Tibial artery (tissue), 4 donors: Measurements from ENCODE around the gene CDCA4.
A peak's percentile ranks its signal among the peaks of the same experiment; 100 is the strongest.

ENCODE experiments used
- DNase-seq, 2 donors: peaks; one replicate each; pipeline ENCODE4 v3.0.0-alpha.2; 2019
- H3K27ac ChIP-seq, 2 donors: fragments of 200-600 bp; sonication (generic) in 1 of 2; 1 replicate in 1 of 2; 2 replicates in 1 of 2; pipeline ENCODE4 v1.5.1; 2018 to 2019; ENCODE audit warnings: mild to moderate bottlenecking in 1 of 2
- H3K27me3 ChIP-seq, 2 donors: fragments of 200-600 bp; sonication (generic) in 1 of 2; one replicate each; pipeline versions ENCODE4 v1.5.1 to v1.6.0; 2016 to 2019
- H3K36me3 ChIP-seq, 3 donors: fragments of 200-600 bp; sonication (generic) in 2 of 3; one replicate each; pipeline ENCODE4 v1.5.1; 2016 to 2019; ENCODE audit warnings: mild to moderate bottlenecking in 2 of 3
- H3K4me1 ChIP-seq, 4 donors: fragments of 200-600 bp; sonication (generic) in 2 of 4; 1 replicate in 3 of 4; 2 replicates in 1 of 4; pipeline ENCODE4 v1.5.1; 2016 to 2019
- H3K4me3 ChIP-seq, 2 donors: fragments of 200-600 bp; sonication (generic) in 1 of 2; 1 replicate in 1 of 2; 2 replicates in 1 of 2; pipeline ENCODE4 v1.5.1; 2018 to 2019; ENCODE audit warnings: mild to moderate bottlenecking in 2 of 2
- H3K9me3 ChIP-seq, 3 donors: fragments of 200-600 bp; sonication (generic) in 1 of 3; one replicate each; pipeline ENCODE4 v1.5.1; 2016 to 2019
- CTCF ChIP-seq, 2 experiments: fragments of 200-600 bp in 1 of 2; fragments of 450-650 bp in 1 of 2; IDR thresholded peaks; one replicate each; pipeline ENCODE4 v1.5.1; 2017 to 2019; ENCODE audit warnings: antibody characterized with exemption in 2 of 2, mild to moderate bottlenecking in 1 of 2, moderate library complexity in 1 of 2
- intact Hi-C: fragments of 100-400 bp; cut with DNase I; formaldehyde crosslinking; loops from one replicate; pipeline ENCODE4 v1.15.0; 2023; ENCODE audit warnings: low total_unique reads

CDCA4 gene

GRCh38 chr14:105053996-105054395 lies 33.1 kb upstream of the CDCA4 start:
- intact Hi-C loops = no loop called here
- TF ChIP-seq CTCF (IDR thresholded peaks at IDR 0.05) = no peak
- Histone ChIP-seq H3K36me3 (no peaks in the 10 kb centered on the region), H3K4me1 (peaks cover 0 to 2% (median 0%) of the 10 kb centered on the region in 4 donors), H3K9me3 (no peaks in the 10 kb centered on the region), H3K27me3 (peaks cover 0 to 40% of the 10 kb centered on the region in 2 donors), H3K4me3 (no peak overlapping the region), H3K27ac (no peak overlapping the region)
- no peak for DNase-seq

GRCh38 chr14:105053421-105053820 lies 32.5 kb upstream of the CDCA4 start:
- DNase-seq = no peak
- H3K36me3 ChIP-seq = no peaks in the 10 kb centered on the region
- H3K4me1 ChIP-seq = no peaks in the 10 kb centered on the region
- intact Hi-C loops = no loop called here
- H3K27me3 ChIP-seq = peaks cover 0 to 36% of the 10 kb centered on the region in 2 donors
- no peak for TF ChIP-seq CTCF (IDR thresholded peaks at IDR 0.05)
- no peak overlapping the region for H3K4me3 ChIP-seq
- H3K27ac ChIP-seq = no peak overlapping the region
- no peaks in the 10 kb centered on the region for H3K9me3 ChIP-seq

GRCh38 chr14:105052110-105052458 lies 31.2 kb upstream of the CDCA4 start:
- intact Hi-C loops = no loop called here
- no peak for DNase-seq
- Histone ChIP-seq H3K36me3 (no peaks in the 10 kb centered on the region), H3K4me1 (no peaks in the 10 kb centered on the region), H3K27me3 (peaks cover 0 to 39% of the 10 kb centered on the region in 2 donors), H3K27ac (no peak overlapping the region), H3K9me3 (no peaks in the 10 kb centered on the region), H3K4me3 (no peak overlapping the region)
- no peak for TF ChIP-seq CTCF (IDR thresholded peaks at IDR 0.05)

- Histone ChIP-seq H3K27ac (no peak overlapping the region), H3K9me3 (no peaks in the 10 kb centered on the region), H3K4me1 (no peaks in the 10 kb centered on the region), H3K36me3 (no peaks in the 10 kb centered on the region), H3K4me3 (no peak overlapping the region), H3K27me3 (peaks cover 0 to 34% of the 10 kb centered on the region in 2 donors)
- no peak for TF ChIP-seq CTCF (IDR thresholded peaks at IDR 0.05)
- intact Hi-C loops = no loop called here
- DNase-seq = no peak
These were observed 30.6 kb upstream of the CDCA4 start for GRCh38 chr14:105051182-105052109.

GRCh38 chr14:105050551-105050897 lies 29.6 kb upstream of the CDCA4 start:
- H3K27ac ChIP-seq = no peak overlapping the region
- H3K9me3 ChIP-seq = no peaks in the 10 kb centered on the region
- H3K4me3 ChIP-seq = no peak overlapping the region
- no peak for TF ChIP-seq CTCF (IDR thresholded peaks at IDR 0.05)
- H3K36me3 ChIP-seq = no peaks in the 10 kb centered on the region
- intact Hi-C loops = no loop called here
- no peaks in the 10 kb centered on the region for H3K4me1 ChIP-seq
- H3K27me3 ChIP-seq = peaks cover 0 to 28% of the 10 kb centered on the region in 2 donors
- peak in 1 of 2 donors; percentile 23 for DNase-seq
